MCF 10A (cell line): ENCODE measurements around the gene OR8G1. TPM values are rescaled to one million over a fixed set of nuclear protein-coding genes. Genes with fewer than 3 reads are reported as not detected.
"Not testable (repeated sequence)": the region's sequence is repeated elsewhere in the genome, so short reads cannot be mapped to it uniquely, and the experiment has no call there.

Source experiments
- BruUV-seq: library from RNA; stranded (reverse); fragments of 400-500 nt; replicated peaks from 2 replicates; lab custom pipeline; 2021; lab: Mats Ljungman, UMichigan
- CTCF ChIA-PET: fragments of 300-600 bp; sonication (Branson Sonifier 250); formaldehyde crosslinking; extraction: SDS; loops from one replicate; lab custom pipeline; 2021; ENCODE audit warnings: antibody characterized with exemption, inconsistent platforms; lab: Yijun Ruan, JAX
- POLR2A ChIA-PET: fragments of 300-600, 350-650 bp; sonication (Branson Sonifier 250); formaldehyde crosslinking; extraction: SDS; loops from one replicate; lab custom pipeline; 2020; ENCODE audit warnings: antibody characterized with exemption, inconsistent platforms; lab: Yijun Ruan, JAX
- DNase-seq: peaks from one replicate; pipeline ENCODE4 v3.0.0-alpha.2; 2018; ENCODE audit not compliant: unreplicated experiment
- H3K27ac Mint-ChIP-seq: one replicate; pipeline ENCODE4 v1.8.0; 2022; ENCODE audit warnings: mild to moderate bottlenecking, low read depth, mixed read lengths; ENCODE audit not compliant: unreplicated experiment
- H3K27me3 Mint-ChIP-seq: one replicate; pipeline ENCODE4 v1.8.0; 2022; ENCODE audit warnings: mixed read lengths; ENCODE audit not compliant: insufficient read depth, unreplicated experiment
- H3K36me3 Mint-ChIP-seq: one replicate; pipeline ENCODE4 v1.8.0; 2022; ENCODE audit warnings: mild to moderate bottlenecking, moderate library complexity, mixed read lengths; ENCODE audit not compliant: insufficient read depth, unreplicated experiment
- H3K4me1 Mint-ChIP-seq: one replicate; pipeline ENCODE4 v1.8.0; 2022; ENCODE audit warnings: mixed read lengths; ENCODE audit not compliant: insufficient read depth, unreplicated experiment
- H3K4me3 Mint-ChIP-seq: one replicate; pipeline ENCODE4 v1.8.0; 2022; ENCODE audit warnings: mild to moderate bottlenecking, moderate library complexity, mixed read lengths; ENCODE audit not compliant: unreplicated experiment
- H3K9me3 Mint-ChIP-seq: one replicate; pipeline ENCODE4 v1.8.0; 2022; ENCODE audit warnings: mixed read lengths; ENCODE audit not compliant: unreplicated experiment
- CTCF ChIP-seq: fragments of 200-600 bp; IDR thresholded peaks from one replicate; pipeline ENCODE4 v1.8.0; 2022; ENCODE audit warnings: antibody characterized with exemption, mild to moderate bottlenecking; ENCODE audit not compliant: unreplicated experiment
- intact Hi-C: fragments of 100-400 bp; cut with micrococcal nuclease; formaldehyde crosslinking; loops from 2 replicates; pipeline ENCODE4 v1.14.1; 2022
- total RNA-seq: library from RNA; stranded (reverse); gene quantifications from 2 replicates; pipeline ENCODE4 v1.2.3, GENCODE V29; 2022

Gene OR8G1
- total RNA-seq, 1 experiment from 2014 or later = not detected

- no peaks in the 10 kb centered on the region for H3K4me1 Mint-ChIP-seq
- no peaks in the 10 kb centered on the region for H3K9me3 Mint-ChIP-seq
- no TSS peak for BruUV-seq
- intact Hi-C loops = no loop called here
- no peaks in the 10 kb centered on the region for H3K36me3 Mint-ChIP-seq
- DNase-seq = no peak
- no peak overlapping the region for H3K27ac Mint-ChIP-seq
- H3K27me3 Mint-ChIP-seq = peaks cover 25% of the 10 kb centered on the region
- H3K4me3 Mint-ChIP-seq = no peak overlapping the region
- CTCF ChIA-PET = interaction anchor here (0.6 to 0.8 kb wide), 2 partner anchors 21 to 642 kb away, joined by 3 read pairs; no protein-coding TSS in a partner anchor
- no peak for TF ChIP-seq CTCF
- POLR2A ChIA-PET = no interaction called here
These were observed 21.8 kb upstream of the OR8G1 start for GRCh38 chr11:124219126-124219525.

GRCh38 chr11:124222407-124222806 lies 18.5 kb upstream of the OR8G1 start:
- ChIA-PET POLR2A (no interaction called here), CTCF (interaction anchor here (0.6 kb wide), 1 partner anchor 674 kb away, joined by 3 read pairs; no protein-coding TSS in a partner anchor)
- no peak overlapping the region for H3K27ac Mint-ChIP-seq
- no peak overlapping the region for H3K4me3 Mint-ChIP-seq
- BruUV-seq = no TSS peak
- no peak for TF ChIP-seq CTCF
- intact Hi-C loops = no loop called here
- no peaks in the 10 kb centered on the region for H3K36me3 Mint-ChIP-seq
- DNase-seq = no peak
- H3K9me3 Mint-ChIP-seq = no peaks in the 10 kb centered on the region
- H3K27me3 Mint-ChIP-seq = peaks cover 27% of the 10 kb centered on the region
- no peaks in the 10 kb centered on the region for H3K4me1 Mint-ChIP-seq

- CTCF ChIA-PET, H3K4me1 Mint-ChIP-seq, intact Hi-C loops, H3K4me3 Mint-ChIP-seq, H3K27ac Mint-ChIP-seq, DNase-seq, BruUV-seq, H3K36me3 Mint-ChIP-seq, H3K9me3 Mint-ChIP-seq: not testable (repeated sequence)
- H3K27me3 Mint-ChIP-seq = peaks cover 35% of the 10 kb centered on the region
- POLR2A ChIA-PET = interaction anchor here (0.6 kb wide), 1 partner anchor 971 kb away, joined by 3 read pairs; no protein-coding TSS in a partner anchor
These were observed 16.1 kb upstream of the OR8G1 start for GRCh38 chr11:124224618-124225423.

- CTCF ChIA-PET = no interaction called here
- H3K27me3 Mint-ChIP-seq = peaks cover 41% of the 10 kb centered on the region
- H3K4me3 Mint-ChIP-seq = no peak overlapping the region
- no TSS peak for BruUV-seq
- no peak for DNase-seq
- no peaks in the 10 kb centered on the region for H3K36me3 Mint-ChIP-seq
- intact Hi-C loops = no loop called here
- H3K4me1 Mint-ChIP-seq = no peaks in the 10 kb centered on the region
- POLR2A ChIA-PET = no interaction called here
- no peak for TF ChIP-seq CTCF
- no peak overlapping the region for H3K27ac Mint-ChIP-seq
- no peaks in the 10 kb centered on the region for H3K9me3 Mint-ChIP-seq
These were observed 15.4 kb upstream of the OR8G1 start for GRCh38 chr11:124225471-124225870.
